Measurements from ENCODE around the gene PRPF31. TPM values are rescaled to one million over a fixed set of nuclear protein-coding genes. Genes with fewer than 3 reads are reported as not detected.

Gene PRPF31
- total and polyA plus RNA-seq, 2 of the 13 experiments (the other 11 are each of a cell fraction or from before 2014, with no cell fraction given) = 23.8 to 63.8 TPM

- TF ChIP-seq NFAT5 (CRISPR knock-in tag; IDR thresholded peaks at IDR 0.05) (0 out of 2 replicates have a peak, but pooled peaks have one; percentile 15), HMG20A (CRISPR knock-in tag; IDR thresholded peaks at IDR 0.05; ENCODE audit: borderline replicate concordance) (no peak), ZIK1 (CRISPR knock-in tag; IDR thresholded peaks at IDR 0.05; ENCODE audit: borderline replicate concordance, low read depth) (no peak), KDM5A (IDR thresholded peaks at IDR 0.05; ENCODE audit: borderline replicate concordance, low read length) (peak; percentile 100), GATA4 (IDR thresholded peaks at IDR 0.05; ENCODE audit: borderline replicate concordance, low read depth) (peak; percentile 49; the same call in 1 of the 2 replicates), ZSCAN21 (CRISPR knock-in tag; IDR thresholded peaks at IDR 0.05; ENCODE audit: borderline replicate concordance) (peak; percentile 52; the same call in 1 of the 2 replicates), BHLHE40 (IDR thresholded peaks at IDR 0.05; ENCODE audit: low read length) (peak; percentile 37; the same call in 1 of the 2 replicates), ETV6 (CRISPR knock-in tag; conservative IDR thresholded peaks at IDR 0.05) (no peak; the same call in 1 of the 2 replicates), ZNF264 (CRISPR knock-in tag; IDR thresholded peaks at IDR 0.05) (no peak), ZNF75D (CRISPR knock-in tag; IDR thresholded peaks at IDR 0.05; ENCODE audit: borderline replicate concordance) (no peak), ZNF780A (CRISPR knock-in tag; IDR thresholded peaks at IDR 0.05) (no peak; the same call in 1 of the 2 replicates), ZNF354B (CRISPR knock-in tag; IDR thresholded peaks at IDR 0.05) (no peak), ESRRA (CRISPR knock-in tag; IDR thresholded peaks at IDR 0.05; ENCODE audit: low read depth) (no peak; the same call in 1 of the 2 replicates), ZNF136 (CRISPR knock-in tag; IDR thresholded peaks at IDR 0.05; ENCODE audit: low read depth) (0 out of 2 replicates have a peak, but pooled peaks have one; percentile 42), JUN (CRISPR knock-in tag; IDR thresholded peaks at IDR 0.05) (peak; percentile 67; the same call in 1 of the 2 replicates), HOXD1 (CRISPR knock-in tag; IDR thresholded peaks at IDR 0.05) (peak; percentile 13; the same call in 1 of the 2 replicates), KLF15 (CRISPR knock-in tag; IDR thresholded peaks at IDR 0.05; ENCODE audit: borderline replicate concordance) (no peak), TOPORS (CRISPR knock-in tag; IDR thresholded peaks at IDR 0.05) (no peak), ELK4 (CRISPR knock-in tag; IDR thresholded peaks at IDR 0.05; ENCODE audit: borderline replicate concordance) (peak; percentile 78; the same call in 1 of the 2 replicates), ZSCAN25 (CRISPR knock-in tag; IDR thresholded peaks at IDR 0.05) (peak; percentile 88)
- TF ChIP-seq, protein P1, sequence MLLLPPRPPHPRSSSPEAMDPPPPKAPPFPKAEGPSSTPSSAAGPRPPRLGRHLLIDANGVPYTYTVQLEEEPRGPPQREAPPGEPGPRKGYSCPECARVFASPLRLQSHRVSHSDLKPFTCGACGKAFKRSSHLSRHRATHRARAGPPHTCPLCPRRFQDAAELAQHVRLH (CRISPR knock-in tag; IDR thresholded peaks at IDR 0.05; ENCODE audit: borderline replicate concordance, low read depth) = peak; percentile 91; the same call in 1 of the 2 replicates
Measured at GRCh38 chr19:54115109-54116063, at the start of gene PRPF31, which contains the start of gene TFPT (continued).
